Measurements from ENCODE around the gene ELL2. TPM values are rescaled to one million over a fixed set of nuclear protein-coding genes. Genes with fewer than 3 reads are reported as not detected.

ELL2 gene
- total and polyA plus RNA-seq, 9 of the 15 experiments (the other 6 are each of a cell fraction or from before 2014, with no cell fraction given), result 4.3 to 18.3 (median 14.5) TPM

- TF ChIP-seq ELK3 (CRISPR knock-in tag; IDR thresholded peaks at IDR 0.05), result no peak
- TF ChIP-seq GTF3C2 (IDR thresholded peaks at IDR 0.05; ENCODE audit: borderline replicate concordance, extremely low read depth, insufficient read length), result no peak
- TF ChIP-seq NFE2 (IDR thresholded peaks at IDR 0.05; ENCODE audit: low read depth), result 0 out of 2 replicates have a peak, but pooled peaks have one; percentile 23
- TF ChIP-seq MAFK (IDR thresholded peaks at IDR 0.05; ENCODE audit: low read length), result no peak
- no peak for TF ChIP-seq RBM39 (optimal IDR thresholded peaks at IDR 0.05; ENCODE audit: low read depth, low read length)
- no peak for TF ChIP-seq CBFA2T3 (IDR thresholded peaks at IDR 0.05)
- TF ChIP-seq HDGF (IDR thresholded peaks at IDR 0.05), result no peak
- TF ChIP-seq RFX1 (IDR thresholded peaks at IDR 0.05), result peak; percentile 49; the same call in 1 of the 2 replicates
- TF ChIP-seq KLF6 (CRISPR knock-in tag; IDR thresholded peaks at IDR 0.05; ENCODE audit: borderline replicate concordance), result no peak
- no peak for TF ChIP-seq REST (IDR thresholded peaks at IDR 0.05; ENCODE audit: borderline replicate concordance)
- TF ChIP-seq REST (CRISPR knock-in tag; IDR thresholded peaks at IDR 0.05; ENCODE audit: low read depth), result no peak
- TF ChIP-seq ARID3B (CRISPR knock-in tag; IDR thresholded peaks at IDR 0.05; ENCODE audit: borderline replicate concordance), result no peak
Measured at GRCh38 chr5:95961617-95962474, at the start of gene ELL2 (continued).

Data from K562 (cell line).